DMS53 (cell line): ENCODE results near the gene TMX1.

Experiments
- DNase-seq: peaks from one replicate; lab custom pipeline; 2025; lab: John Stamatoyannopoulos, UW

Gene TMX1

DNA sequence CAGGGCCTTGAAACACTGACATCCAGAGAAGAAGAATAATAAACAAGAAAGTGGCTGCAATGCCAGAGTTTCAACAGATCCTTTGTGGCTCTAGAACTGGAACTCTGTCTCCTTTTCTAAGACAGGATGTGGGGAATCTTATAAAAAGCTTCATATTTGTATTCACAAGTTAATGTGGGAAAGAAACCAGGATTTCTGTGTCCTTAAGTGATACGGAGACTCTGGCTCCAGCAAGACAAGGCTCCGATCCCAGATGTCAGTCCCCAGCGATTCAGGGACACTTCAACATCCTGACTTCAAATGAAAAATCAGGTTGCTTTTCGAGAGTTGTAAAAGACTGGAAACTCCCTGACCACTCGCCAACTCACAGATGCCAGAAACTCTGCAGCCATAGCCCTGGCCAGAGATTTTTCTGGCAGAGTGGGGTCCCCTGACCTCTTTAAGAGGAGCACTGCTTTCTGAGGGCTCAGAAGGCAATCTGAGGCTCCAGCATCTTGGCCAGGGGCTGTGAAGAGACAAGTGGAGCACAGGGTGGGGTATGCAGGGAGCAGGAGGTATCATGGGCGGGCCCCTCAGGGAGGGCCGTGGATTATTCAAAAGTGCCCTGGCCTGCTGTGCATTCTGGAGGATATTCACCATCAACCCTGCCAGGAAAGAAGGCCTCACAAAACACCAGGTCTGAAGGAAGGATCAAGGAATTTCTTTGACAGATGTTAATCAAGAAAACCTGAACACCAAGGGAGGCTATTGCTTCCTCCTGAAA lies 53.3 kb downstream of the TMX1 start:
- DNase-seq, result no peak

DNA sequence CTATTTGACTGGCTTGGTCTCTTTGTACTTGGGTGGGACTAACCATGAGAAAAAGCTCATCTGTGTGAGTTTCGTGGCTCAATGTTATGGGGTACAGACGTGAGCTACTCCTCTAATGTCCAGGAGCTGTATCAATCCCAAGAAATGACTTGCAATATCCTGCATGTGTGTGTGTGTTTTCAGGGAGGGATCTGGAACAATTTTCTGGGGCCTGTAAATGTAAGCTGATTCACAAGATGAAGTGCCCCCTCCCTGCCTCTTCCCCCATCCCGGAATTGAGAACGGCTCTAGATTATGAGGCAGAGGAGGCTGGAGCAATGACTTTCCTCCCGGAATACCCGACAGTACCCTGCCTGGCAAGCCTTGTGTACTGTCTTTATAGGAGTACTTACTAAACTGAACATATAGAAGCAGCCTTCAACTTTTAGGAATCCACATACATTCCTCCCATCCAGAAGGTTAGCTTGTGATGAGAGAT lies 53.9 kb downstream of the TMX1 start:
- DNase-seq, result no peak

DNA sequence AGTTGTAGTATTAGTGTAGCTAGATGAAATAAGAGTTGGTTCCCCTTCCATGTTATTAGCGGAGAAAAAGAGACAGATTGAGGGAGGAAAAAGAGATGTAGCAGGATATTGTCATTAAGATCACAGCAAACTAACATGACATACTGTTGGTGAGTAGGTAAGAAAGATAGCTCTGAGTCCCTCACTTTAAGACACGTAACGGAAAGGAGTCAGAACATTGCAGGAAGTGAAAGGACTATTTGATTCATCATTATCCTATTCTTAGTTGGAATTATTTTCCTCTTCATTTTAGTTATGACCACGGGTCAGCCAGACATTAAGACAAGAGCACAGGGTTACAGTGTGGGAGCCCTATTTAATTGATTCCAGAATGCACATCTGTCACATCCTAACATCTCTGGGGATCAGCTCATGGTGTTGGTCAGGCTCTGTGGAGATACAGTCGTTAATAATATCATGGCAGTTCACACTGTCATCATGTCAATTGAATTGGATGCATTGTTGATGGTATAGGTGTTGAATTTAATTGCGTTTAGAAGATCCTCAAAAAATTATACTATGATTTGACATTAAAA lies 55.0 kb downstream of the TMX1 start:
- no peak for DNase-seq

DNA sequence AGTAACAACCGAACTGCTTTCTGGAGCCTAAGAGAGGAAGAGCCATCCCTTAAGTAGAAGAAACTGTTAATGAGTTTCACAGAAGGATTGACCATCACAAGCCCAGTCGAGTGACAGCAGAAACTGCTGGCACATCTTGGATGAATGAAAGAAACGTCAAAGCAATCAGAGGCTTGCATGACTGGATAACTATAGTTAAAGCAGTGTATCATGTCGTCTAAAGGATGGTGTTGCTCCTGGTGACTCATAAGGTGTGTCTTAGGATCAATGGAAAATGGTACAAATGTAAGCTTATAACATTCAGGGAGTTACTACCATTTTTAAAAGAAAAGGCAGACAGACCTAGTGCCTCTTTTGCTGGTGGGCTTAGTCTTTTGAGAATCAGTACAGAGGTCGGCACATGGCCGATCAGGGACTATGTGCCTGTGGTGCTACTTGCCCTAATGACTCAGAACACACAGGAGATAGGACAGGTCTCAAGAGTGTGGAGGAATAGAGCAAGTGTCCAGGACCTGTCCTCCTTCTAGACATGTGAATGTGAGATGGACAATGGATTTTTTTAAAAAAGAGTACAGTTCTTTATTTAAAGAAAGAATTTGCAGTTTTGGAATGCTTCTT lies 55.7 kb downstream of the TMX1 start:
- no peak for DNase-seq

DNA sequence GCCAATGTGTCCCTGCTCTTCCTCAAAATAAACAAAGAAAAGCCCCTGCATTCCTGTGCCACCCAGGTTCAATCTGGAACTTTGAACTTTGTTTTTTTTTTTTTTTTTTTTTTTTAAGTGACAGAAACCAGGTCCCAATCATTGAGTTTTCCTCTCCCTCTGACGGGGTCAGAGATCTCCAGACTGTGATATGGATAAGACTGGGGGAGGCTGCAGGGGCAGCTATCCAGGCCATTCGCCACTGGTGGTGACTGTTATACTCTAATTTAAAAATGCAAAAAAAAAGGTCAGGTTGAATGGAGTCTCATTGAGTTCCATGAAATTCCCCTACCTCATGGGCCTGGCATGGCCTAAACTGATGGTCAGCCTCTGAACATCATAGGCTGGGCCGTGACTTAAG lies 57.0 kb downstream of the TMX1 start:
- no peak for DNase-seq

DNA sequence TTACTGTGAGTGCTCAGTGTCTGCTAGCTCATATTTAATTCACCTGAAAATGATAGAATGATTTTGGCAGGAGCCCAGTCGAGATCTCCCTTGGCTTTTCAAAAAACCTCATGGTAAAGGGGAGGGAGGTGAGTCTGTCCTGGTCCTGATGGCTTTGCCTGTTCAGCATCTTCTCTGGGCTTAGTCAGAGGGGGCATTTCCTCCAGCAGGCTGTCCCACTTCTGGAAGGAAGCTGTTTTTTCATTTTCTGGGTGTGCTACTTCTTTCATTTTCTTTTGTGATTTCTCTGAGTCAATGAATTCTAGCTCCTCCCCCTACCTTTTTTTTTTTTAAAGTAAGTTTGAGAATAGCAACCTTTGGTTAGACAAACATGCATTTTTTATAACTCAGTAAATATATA lies 58.8 kb downstream of the TMX1 start:
- no peak for DNase-seq

DNA sequence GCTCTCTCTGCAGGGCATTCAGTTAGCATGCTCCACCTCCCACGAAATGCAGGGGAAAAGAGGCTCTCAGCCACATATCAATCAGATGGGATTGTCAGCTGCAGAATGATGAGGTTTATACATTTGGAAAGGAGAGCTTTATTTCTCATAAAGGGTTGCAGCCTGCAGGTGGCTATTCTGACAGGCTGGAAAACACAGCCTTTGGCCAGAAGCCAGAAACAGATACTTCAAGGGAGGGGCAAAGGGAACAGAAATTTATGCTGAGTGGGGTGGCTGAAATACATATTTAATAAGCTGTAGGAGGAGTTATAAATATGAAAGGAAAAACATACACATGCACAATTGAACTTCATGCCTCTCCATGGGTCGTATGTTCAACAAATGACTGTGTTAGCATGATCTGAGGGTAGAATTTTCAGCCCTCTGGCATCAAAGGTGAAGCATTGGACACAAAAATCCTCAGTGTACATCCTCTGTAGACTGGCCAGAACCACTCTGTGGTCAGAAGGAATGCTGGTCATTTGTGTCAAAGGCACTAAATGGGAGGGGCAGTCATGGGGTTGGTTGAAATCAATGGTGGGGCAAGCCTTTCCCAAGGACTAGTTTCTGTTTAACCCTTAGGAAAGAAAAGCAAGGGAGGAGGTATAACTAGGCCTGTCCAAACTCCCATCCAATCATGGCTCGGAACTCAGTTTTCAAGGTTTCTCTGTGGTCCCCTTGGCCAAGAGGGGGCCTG lies 62.4 kb downstream of the TMX1 start:
- peak; percentile 4 for DNase-seq

DNA sequence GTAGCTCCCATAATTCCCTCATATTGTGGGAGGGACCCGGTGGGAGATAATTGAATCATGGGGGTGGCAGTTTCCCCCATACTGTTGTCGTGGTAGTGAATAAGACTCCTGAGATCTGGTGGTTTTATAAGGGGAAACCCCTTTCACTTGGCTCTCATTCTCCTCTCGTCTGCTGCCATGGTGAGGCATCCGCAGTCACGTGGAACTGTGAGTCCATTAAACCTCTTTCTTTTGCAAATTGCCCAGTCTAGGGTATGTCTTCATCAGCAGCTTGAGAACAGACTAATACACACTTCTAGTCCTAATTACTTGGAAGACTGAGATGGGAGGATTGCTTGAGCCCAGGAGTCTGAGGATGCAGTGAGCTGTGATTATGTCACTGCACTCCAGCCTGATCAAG lies 64.4 kb downstream of the TMX1 start:
- DNase-seq, result no peak

DNA sequence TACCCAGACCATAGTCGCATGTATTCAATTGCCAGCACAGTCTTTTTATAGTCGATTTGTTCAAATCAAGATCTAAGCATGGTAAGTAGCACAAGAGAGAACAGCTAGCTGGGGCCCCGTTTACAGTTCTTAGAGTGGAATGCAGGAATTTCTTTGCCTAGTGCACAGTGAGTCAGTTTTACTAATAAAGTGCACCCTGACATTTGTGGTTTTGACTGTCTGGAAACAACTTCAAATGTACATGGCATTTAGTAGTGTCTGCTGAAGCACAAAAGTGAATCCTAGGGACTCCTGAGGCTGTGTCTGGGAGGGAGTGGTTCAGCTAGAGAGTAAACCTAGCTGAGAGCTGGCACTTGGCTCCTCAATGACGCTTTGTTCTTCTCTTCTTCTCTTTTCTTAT lies 64.9 kb downstream of the TMX1 start:
- no peak for DNase-seq

DNA sequence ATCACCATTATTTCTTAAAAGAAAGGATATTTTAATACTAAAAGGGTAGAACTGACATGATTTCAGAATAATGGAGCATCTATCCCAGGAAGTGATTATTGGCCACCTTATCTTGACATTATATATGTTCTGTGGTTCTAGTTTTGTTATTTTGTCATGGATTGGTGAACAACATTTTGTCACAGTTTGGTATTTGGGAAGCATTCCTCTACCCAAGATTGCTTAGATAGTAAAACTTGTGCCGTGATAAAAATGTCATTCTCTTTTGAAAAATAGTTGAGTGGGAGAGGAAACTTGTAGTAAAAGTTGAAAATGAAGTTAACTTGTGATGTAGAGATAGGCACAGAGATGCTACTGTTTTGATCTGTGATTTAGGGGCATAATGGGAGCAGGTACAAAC lies 65.7 kb downstream of the TMX1 start:
- DNase-seq, result no peak
